ENCODE measurements around the gene D2HGDH. TPM values are rescaled to one million over a fixed set of nuclear protein-coding genes. Genes with fewer than 3 reads are reported as not detected.
"Not testable (repeated sequence)": the region's sequence is repeated elsewhere in the genome, so short reads cannot be mapped to it uniquely, and the experiment has no call there.

The D2HGDH gene
- total and polyA plus RNA-seq, 10 donors = 18.8 to 69.8 (median 38.0) TPM

DNA sequence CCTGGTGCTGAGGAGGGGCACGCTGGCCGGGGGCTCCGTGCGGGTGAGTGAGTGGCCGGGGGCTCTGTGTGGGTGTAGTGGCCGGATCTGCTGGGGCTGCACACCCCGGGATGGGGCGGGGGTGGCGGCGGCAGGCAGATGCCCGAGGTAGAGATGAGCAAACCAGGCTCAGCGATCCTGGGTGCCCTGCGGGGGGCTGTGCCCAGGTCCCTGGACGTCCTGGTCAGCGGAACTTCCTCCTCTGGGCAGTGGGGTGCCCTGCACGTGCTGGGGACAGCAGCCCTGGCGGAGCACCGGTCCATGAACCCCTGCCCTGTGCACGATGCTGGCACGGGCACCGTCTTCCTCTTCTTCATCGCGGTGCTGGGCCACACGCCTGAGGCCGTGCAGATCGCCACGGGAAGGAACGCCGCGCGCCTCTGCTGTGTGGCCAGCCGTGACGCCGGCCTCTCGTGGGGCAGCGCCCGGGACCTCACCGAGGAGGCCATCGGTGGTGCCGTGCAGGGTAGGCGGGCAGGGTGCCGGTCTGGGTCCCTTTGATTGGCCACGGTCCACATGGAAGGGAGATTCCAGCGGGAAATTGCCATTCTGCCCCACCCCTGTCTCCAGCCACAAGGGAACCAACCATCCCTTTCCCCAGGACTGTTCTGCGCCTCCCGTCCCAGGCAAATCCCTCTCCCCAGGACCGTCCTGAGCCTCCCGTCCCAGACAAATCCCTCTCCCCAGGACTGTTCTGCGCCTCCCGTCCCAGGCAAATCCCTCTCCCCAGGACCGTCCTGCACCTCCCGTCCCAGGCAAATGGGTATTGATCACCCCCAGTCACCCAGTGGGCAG lies 80.4 kb downstream of the D2HGDH start:
- 87 to 91% (median 90%) methylated on average over 19 to 52 of the region's 52 CpGs for WGBS, 5 donors
- TF ChIP-seq POLR2A (IDR thresholded peaks at IDR 0.05) = no peak
- no peak for TF ChIP-seq POLR2AphosphoS5 (IDR thresholded peaks at IDR 0.05)
- TF ChIP-seq, protein P1, sequence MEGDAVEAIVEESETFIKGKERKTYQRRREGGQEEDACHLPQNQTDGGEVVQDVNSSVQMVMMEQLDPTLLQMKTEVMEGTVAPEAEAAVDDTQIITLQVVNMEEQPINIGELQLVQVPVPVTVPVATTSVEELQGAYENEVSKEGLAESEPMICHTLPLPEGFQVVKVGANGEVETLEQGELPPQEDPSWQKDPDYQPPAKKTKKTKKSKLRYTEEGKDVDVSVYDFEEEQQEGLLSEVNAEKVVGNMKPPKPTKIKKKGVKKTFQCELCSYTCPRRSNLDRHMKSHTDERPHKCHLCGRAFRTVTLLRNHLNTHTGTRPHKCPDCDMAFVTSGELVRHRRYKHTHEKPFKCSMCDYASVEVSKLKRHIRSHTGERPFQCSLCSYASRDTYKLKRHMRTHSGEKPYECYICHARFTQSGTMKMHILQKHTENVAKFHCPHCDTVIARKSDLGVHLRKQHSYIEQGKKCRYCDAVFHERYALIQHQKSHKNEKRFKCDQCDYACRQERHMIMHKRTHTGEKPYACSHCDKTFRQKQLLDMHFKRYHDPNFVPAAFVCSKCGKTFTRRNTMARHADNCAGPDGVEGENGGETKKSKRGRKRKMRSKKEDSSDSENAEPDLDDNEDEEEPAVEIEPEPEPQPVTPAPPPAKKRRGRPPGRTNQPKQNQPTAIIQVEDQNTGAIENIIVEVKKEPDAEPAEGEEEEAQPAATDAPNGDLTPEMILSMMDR (IDR thresholded peaks at IDR 0.05 in 8 of 11, conservative IDR thresholded peaks at IDR 0.05 in 3 of 11) = no peak
- no peak for DNase-seq

DNA sequence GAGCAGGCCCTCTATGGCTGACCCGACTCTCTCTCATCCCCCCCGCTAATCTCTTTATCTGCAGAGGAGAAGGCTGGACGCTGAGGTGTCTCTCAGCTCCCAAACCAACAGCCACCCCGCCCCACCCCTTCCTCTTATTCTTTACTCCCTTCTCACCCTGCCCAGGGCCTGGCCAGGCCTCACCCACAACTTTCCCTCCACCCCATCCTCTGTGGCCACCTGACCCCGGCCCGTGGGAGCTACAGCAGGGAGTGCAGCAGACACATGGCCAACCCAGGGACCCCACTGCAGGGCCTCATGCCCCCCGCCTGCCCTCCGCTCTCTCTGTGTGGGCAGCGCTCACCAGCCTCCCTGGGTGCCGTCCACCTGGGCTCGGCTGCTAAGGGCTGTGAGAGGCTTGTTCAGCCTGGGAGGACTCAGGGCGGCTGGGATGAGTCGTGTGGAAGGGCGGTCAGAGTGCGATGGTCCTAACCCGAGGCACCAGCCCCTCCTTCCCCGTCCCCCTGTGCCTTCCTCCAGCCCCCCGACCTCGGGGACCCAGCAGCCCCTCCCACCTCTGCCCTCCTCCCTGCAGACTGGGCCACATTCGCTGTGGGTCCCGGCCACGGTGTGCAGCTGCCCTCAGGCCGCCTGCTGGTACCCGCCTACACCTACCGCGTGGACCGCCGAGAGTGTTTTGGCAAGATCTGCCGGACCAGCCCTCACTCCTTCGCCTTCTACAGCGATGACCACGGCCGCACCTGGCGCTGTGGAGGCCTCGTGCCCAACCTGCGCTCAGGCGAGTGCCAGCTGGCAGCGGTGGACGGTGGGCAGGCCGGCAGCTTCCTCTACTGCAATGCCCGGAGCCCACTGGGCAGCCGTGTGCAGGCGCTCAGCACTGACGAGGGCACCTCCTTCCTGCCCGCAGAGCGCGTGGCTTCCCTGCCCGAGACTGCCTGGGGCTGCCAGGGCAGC lies 81.3 kb downstream of the D2HGDH start:
- DNase-seq = peak; percentile 41
- WGBS, 5 donors = 84 to 89% (median 86%) methylated on average over 28 to 48 of the region's 48 CpGs
- Histone ChIP-seq H3K27ac (no peak overlapping the region), H3K9me3 (no peaks in the 10 kb centered on the region), H3K4me1 (peaks cover 0 to 31% (median 15%) of the 10 kb centered on the region in 6 donors), H3K27me3 (replicated peaks in 1 of 7) (peaks cover 0 to 82% (median 7%) of the 10 kb centered on the region in 7 donors), H3K4me3 (no peak overlapping the region), H3K36me3 (no peaks in the 10 kb centered on the region)
- intact Hi-C loops (cut with DNase I; ENCODE audit: low total_unique reads) = no loop called here
- TF ChIP-seq POLR2A (IDR thresholded peaks at IDR 0.05) = no peak

More for the DNA sequence above, 80.4 kb downstream of the D2HGDH start:
- Histone ChIP-seq H3K36me3 (no peaks in the 10 kb centered on the region), H3K9me3 (no peaks in the 10 kb centered on the region), H3K27me3 (replicated peaks in 1 of 7) (peaks cover 0 to 77% (median 7%) of the 10 kb centered on the region in 7 donors), H3K27ac (no peak overlapping the region), H3K4me1 (peaks cover 0 to 31% (median 15%) of the 10 kb centered on the region in 6 donors), H3K4me3 (no peak overlapping the region)
- intact Hi-C loops (cut with DNase I; ENCODE audit: low total_unique reads) = no loop called here

DNA sequence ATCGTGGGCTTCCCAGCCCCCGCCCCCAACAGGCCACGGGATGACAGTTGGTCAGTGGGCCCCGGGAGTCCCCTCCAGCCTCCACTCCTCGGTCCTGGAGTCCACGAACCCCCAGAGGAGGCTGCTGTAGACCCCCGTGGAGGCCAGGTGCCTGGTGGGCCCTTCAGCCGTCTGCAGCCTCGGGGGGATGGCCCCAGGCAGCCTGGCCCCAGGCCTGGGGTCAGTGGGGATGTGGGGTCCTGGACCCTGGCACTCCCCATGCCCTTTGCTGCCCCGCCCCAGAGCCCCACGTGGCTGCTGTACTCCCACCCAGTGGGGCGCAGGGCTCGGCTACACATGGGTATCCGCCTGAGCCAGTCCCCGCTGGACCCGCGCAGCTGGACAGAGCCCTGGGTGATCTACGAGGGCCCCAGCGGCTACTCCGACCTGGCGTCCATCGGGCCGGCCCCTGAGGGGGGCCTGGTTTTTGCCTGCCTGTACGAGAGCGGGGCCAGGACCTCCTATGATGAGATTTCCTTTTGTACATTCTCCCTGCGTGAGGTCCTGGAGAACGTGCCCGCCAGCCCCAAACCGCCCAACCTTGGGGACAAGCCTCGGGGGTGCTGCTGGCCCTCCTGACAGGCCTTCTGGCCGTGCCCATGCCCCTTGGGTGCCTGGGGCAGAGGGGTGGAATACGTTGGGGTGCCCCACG lies 82.1 kb downstream of the D2HGDH start:
- WGBS, 5 donors = 69 to 83% (median 80%) methylated on average over 11 to 33 of the region's 33 CpGs
- Histone ChIP-seq H3K36me3 (no peaks in the 10 kb centered on the region), H3K27ac (no peak overlapping the region), H3K4me1 (peaks cover 0 to 34% (median 21%) of the 10 kb centered on the region in 6 donors), H3K9me3 (no peaks in the 10 kb centered on the region), H3K27me3 (replicated peaks in 1 of 7) (peaks cover 0 to 82% (median 7%) of the 10 kb centered on the region in 7 donors), H3K4me3 (no peak overlapping the region)
- TF ChIP-seq, protein P1 (IDR thresholded peaks at IDR 0.05 in 8 of 11, conservative IDR thresholded peaks at IDR 0.05 in 3 of 11) = no peak
- TF ChIP-seq POLR2AphosphoS5 (IDR thresholded peaks at IDR 0.05) = no peak
- TF ChIP-seq POLR2A (IDR thresholded peaks at IDR 0.05) = no peak
- intact Hi-C loops (cut with DNase I; ENCODE audit: low total_unique reads) = no loop called here
- DNase-seq = no peak

DNA sequence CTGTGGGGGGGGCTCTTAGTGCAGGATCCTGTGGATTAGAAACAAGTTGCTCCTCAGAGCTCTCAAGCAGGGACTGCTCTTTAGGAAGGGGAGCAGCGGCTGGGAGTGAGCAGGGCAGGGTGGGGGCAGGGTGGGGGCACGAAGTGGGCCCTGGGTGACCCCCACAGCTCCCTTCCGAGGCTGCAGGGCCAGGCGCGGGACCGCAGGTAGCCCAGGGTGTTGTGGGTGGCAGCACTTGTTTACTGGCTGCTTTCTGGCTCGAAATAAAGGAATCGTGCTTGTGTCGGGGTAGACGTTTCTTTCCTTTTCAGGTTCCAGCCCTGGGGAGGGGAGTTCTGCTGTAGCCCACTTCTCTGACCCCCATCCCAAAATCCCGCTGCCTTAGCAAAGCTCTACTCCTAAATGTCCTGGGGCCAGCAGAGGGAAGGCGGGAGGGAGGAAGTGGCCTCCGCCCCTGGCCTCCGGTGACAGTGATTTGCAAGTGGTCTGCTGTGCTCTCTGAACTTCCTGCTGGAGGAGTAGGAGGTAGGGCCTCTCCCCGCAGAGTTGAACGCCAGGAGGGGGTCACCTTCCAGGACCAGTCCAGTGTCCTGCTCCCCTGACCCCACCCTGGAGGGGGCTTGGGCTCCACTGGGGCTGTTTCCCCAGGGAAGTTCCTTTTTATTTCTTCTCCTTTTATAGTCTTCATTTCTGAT lies 82.8 kb downstream of the D2HGDH start:
- no peaks in the 10 kb centered on the region for H3K36me3 ChIP-seq
- H3K9me3 ChIP-seq = no peaks in the 10 kb centered on the region
- no peak for DNase-seq
- H3K4me1 ChIP-seq = peaks cover 0 to 40% (median 24%) of the 10 kb centered on the region in 6 donors
- intact Hi-C loops (cut with DNase I; ENCODE audit: low total_unique reads) = no loop called here
- H3K4me3 ChIP-seq = peak overlapping the region in 1 of 8 donors; percentile 21
- H3K27ac ChIP-seq = no peak overlapping the region
- peaks cover 0 to 82% (median 7%) of the 10 kb centered on the region in 7 donors for H3K27me3 ChIP-seq (replicated peaks in 1 of 7)
- WGBS, 5 donors = 12 to 21% (median 19%) methylated on average over 11 to 16 of the region's 16 CpGs
- TF ChIP-seq, protein P1 (IDR thresholded peaks at IDR 0.05 in 8 of 11, conservative IDR thresholded peaks at IDR 0.05 in 3 of 11) = no peak
- TF ChIP-seq POLR2A (IDR thresholded peaks at IDR 0.05) (no peak), POLR2AphosphoS5 (IDR thresholded peaks at IDR 0.05) (no peak)

DNA sequence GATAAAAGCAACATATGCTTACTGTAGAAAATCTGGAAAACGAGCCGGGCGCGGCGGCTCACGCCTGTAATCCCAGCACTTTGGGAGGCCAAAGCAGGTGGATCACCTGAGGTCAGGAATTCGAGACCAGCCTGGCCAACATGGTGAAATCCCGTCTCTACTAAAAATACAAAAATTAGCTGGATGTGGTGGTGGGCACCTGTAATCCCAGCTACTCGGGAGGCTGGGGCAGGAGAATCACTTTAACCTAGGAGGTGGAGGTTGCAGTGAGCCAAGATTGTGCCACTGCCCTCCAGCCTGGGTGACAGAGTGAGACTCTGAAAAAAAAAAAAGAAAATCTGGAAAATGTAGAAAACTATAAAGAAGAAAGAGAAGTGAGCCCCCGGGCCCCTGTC lies 83.4 kb downstream of the D2HGDH start:
- Histone ChIP-seq H3K27me3 (replicated peaks in 1 of 7) (peaks cover 0 to 79% (median 7%) of the 10 kb centered on the region in 7 donors), H3K4me1 (peaks cover 0 to 42% (median 24%) of the 10 kb centered on the region in 6 donors)
- 67 to 76% (median 72%) methylated on average over 9 to 10 of the region's 10 CpGs for WGBS, 5 donors
- H3K4me3 ChIP-seq; H3K36me3 ChIP-seq; intact Hi-C loops (cut with DNase I; ENCODE audit: low total_unique reads); H3K27ac ChIP-seq; H3K9me3 ChIP-seq; DNase-seq: not testable (repeated sequence)

All from spleen (tissue), 11 donors.